HG03139 (cell line): ENCODE data around the gene ARL15.
"Not testable (repeated sequence)": the region's sequence is repeated elsewhere in the genome, so short reads cannot be mapped to it uniquely, and the experiment has no call there.

Experiments
- ATAC-seq: cut with Tn5 transposase; IDR thresholded peaks from one replicate; pipeline ENCODE4 v1.9.1; 2021; ENCODE audit not compliant: unreplicated experiment

The ARL15 gene

GRCh38 chr5:54310433-54311175 is at the start of gene ARL15:
Gene ARL15, minus strand, starts transcription at chr5:54310573.
- peak; percentile 97 for ATAC-seq

- ATAC-seq = no peak
Measured at GRCh38 chr5:54360089-54360488, 49.7 kb upstream of the ARL15 start.

GRCh38 chr5:54357408-54358058 is 47.2 kb upstream of the ARL15 start:
- ATAC-seq = no peak

- not testable (repeated sequence) for ATAC-seq
Measured at GRCh38 chr5:54353933-54354564, 43.7 kb upstream of the ARL15 start.

- ATAC-seq = not testable (repeated sequence)
Measured at GRCh38 chr5:54352580-54352979, 42.2 kb upstream of the ARL15 start.

- ATAC-seq = no peak
Measured at GRCh38 chr5:54347221-54347865, 37.0 kb upstream of the ARL15 start.

GRCh38 chr5:54344653-54345052 is 34.3 kb upstream of the ARL15 start:
- ATAC-seq = no peak

GRCh38 chr5:54341971-54342370 is 31.6 kb upstream of the ARL15 start:
- ATAC-seq = no peak

GRCh38 chr5:54337523-54337922 is 27.1 kb upstream of the ARL15 start:
- ATAC-seq = no peak

- no peak for ATAC-seq
Measured at GRCh38 chr5:54332720-54333119, 22.3 kb upstream of the ARL15 start.

GRCh38 chr5:54329731-54330709 is 19.6 kb upstream of the ARL15 start:
- ATAC-seq = no peak

GRCh38 chr5:54326662-54327270 is 16.4 kb upstream of the ARL15 start:
- ATAC-seq = no peak

- ATAC-seq = no peak
Measured at GRCh38 chr5:54325610-54326311, 15.4 kb upstream of the ARL15 start.

GRCh38 chr5:54325272-54325609 is 14.9 kb upstream of the ARL15 start:
- no peak for ATAC-seq

- no peak for ATAC-seq
Measured at GRCh38 chr5:54324651-54325271, 14.4 kb upstream of the ARL15 start.

GRCh38 chr5:54323495-54323894 is 13.1 kb upstream of the ARL15 start:
- no peak for ATAC-seq

GRCh38 chr5:54320256-54320655 is 9.9 kb upstream of the ARL15 start:
- ATAC-seq = no peak

GRCh38 chr5:54317511-54318260 is 7.3 kb upstream of the ARL15 start:
- ATAC-seq = no peak
